Right lobe of liver (tissue), 6 donors: ENCODE measurements around the gene ARSG. TPM values are rescaled to one million over a fixed set of nuclear protein-coding genes. Genes with fewer than 3 reads are reported as not detected.
A peak's percentile ranks its signal among the peaks of the same experiment; 100 is the strongest.
"Not testable (repeated sequence)": the region's sequence is repeated elsewhere in the genome, so short reads cannot be mapped to it uniquely, and the experiment has no call there.

Experiments used
- ATAC-seq, 4 donors: fragments of 200-7000 bp; cut with Tn5 transposase; one replicate each; pipeline ENCODE4 v1.9.1; 2020; ENCODE audit warnings: mild to moderate bottlenecking in 4 of 4, moderate library complexity in 4 of 4
- DNase-seq, 3 donors: peaks; one replicate each; pipeline ENCODE4 v3.0.0-alpha.2; 2020
- H3K27ac ChIP-seq, 3 donors: fragments of 200-600 bp; one replicate each; pipeline ENCODE4 v1.8.0; 2022
- H3K27me3 ChIP-seq, 2 donors: fragments of 200-600 bp; one replicate each; pipeline ENCODE4 v1.8.0; 2022
- H3K36me3 ChIP-seq, 4 donors: fragments of 200-600 bp; sonication (generic) in 1 of 4; one replicate each; pipeline versions ENCODE4 v1.5.1 to v1.8.0; 2017 to 2022; ENCODE audit warnings: control low read depth in 1 of 4
- H3K4me1 ChIP-seq, 4 donors: fragments of 200-600 bp; sonication (generic) in 1 of 4; one replicate each; pipeline versions ENCODE4 v1.5.1 to v1.8.0; 2017 to 2022; ENCODE audit warnings: control low read depth in 1 of 4
- H3K4me3 ChIP-seq, 3 donors: fragments of 200-600 bp; one replicate each; pipeline ENCODE4 v1.8.0; 2022
- H3K9me3 ChIP-seq, 4 donors: fragments of 200-600 bp; sonication (generic) in 1 of 4; one replicate each; pipeline versions ENCODE4 v1.5.1 to v1.8.0; 2017 to 2022; ENCODE audit warnings: control low read depth in 1 of 4
- CTCF ChIP-seq, 4 donors: fragments of 200-600 bp in 3 of 4; fragments of 450-650 bp in 1 of 4; IDR thresholded peaks; one replicate each; pipeline versions ENCODE4 v1.5.1 to v1.8.0; 2016 to 2022; ENCODE audit warnings: antibody characterized with exemption in 4 of 4, mild to moderate bottlenecking in 2 of 4
- POLR2A ChIP-seq: fragments of 450-650 bp; IDR thresholded peaks from one replicate; pipeline ENCODE4 v1.6.1; 2017; ENCODE audit warnings: antibody characterized with exemption, mild to moderate bottlenecking
- WGBS: methylation state at CpG from one replicate; pipeline ENCODE4 v1.1.6; 2018; ENCODE audit warnings: low coverage, low lambda C conversion rate; ENCODE audit not compliant: insufficient coverage; ENCODE audit errors: missing lambda C conversion rate; 5-methylcytosine and 5-hydroxymethylcytosine counted together
- intact Hi-C, 2 donors: fragments of 100-400 bp; cut with DNase I; formaldehyde crosslinking; loops; one replicate each; pipeline versions ENCODE4 v1.11.2 to v1.14.1; 2022
- total RNA-seq, 6 experiments: library from RNA; depleted of rRNA in 2 of 6; stranded (reverse); fragments of >200 nt in 2 of 6; fragmentation: NEBNext Ultra II Directional in 3 of 6; extraction: Animal tissue kit (Norgen Biotek cat#: 25700) in 3 of 6; gene quantifications; one replicate each; pipeline versions ENCODE4 v1.1.0 to v1.2.4, GENCODE V29; 2016 to 2023
- donor health status: DM: no; HTN: yes; CAD: no.
- donor health status: DM: no; HTN: no; CAD: no.
- donor health status: DM: no; HTN: no; CAD: no.
- donor health status: DM: no; HTN: yes; CAD: no.
- donor health status: DM: no; HTN: yes; CAD: no.

Gene ARSG
- total RNA-seq, 6 experiments from 2014 or later: 1.2 to 3.3 (median 2.5) TPM

DNA sequence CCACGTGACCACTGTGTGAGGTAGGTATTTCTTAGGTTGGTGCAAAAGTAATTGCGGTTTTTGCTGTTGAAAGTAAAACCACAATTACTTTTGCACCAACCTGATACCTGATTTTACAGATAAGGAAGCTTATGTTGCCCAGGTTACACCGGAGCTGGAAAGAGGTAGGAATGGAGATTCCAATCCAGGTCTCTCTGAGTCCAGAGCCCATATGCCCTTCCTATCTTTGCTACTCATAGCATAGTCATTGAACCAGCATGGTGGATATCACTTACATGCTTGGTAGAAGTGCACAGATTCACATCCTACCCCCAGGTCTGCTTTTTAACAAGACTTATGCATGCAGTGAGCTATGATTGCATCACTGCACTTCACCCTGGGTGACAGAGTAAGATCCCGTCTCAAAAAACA, 61.8 kb downstream of the ARSG start:
- intact Hi-C loops: no loop called here
- TF ChIP-seq CTCF (IDR thresholded peaks at IDR 0.05): no peak
- no peak for TF ChIP-seq POLR2A
- DNase-seq (no peak), ATAC-seq (no peak)
- no peaks in the 10 kb centered on the region for H3K9me3 ChIP-seq
- peaks cover 0 to 5% (median 0%) of the 10 kb centered on the region in 4 donors for H3K4me1 ChIP-seq
- H3K27ac ChIP-seq: no peak overlapping the region
- H3K36me3 ChIP-seq: no peaks in the 10 kb centered on the region
- H3K4me3 ChIP-seq: no peak overlapping the region
- WGBS: 83% methylated on average over 4 of the region's 4 CpGs
- no peaks in the 10 kb centered on the region for H3K27me3 ChIP-seq

- H3K4me1 ChIP-seq, H3K4me3 ChIP-seq, H3K27ac ChIP-seq, H3K9me3 ChIP-seq, ATAC-seq, intact Hi-C loops, DNase-seq, H3K36me3 ChIP-seq, H3K27me3 ChIP-seq: not testable (repeated sequence)
- 83% methylated on average over 2 of the region's 2 CpGs for WGBS
Measured at GRCh38 chr17:68354311-68354710, 63.0 kb downstream of the ARSG start.

GRCh38 chr17:68355108-68355507, 63.8 kb downstream of the ARSG start:
- H3K27ac ChIP-seq, H3K4me3 ChIP-seq, H3K9me3 ChIP-seq, intact Hi-C loops, ATAC-seq, H3K36me3 ChIP-seq, DNase-seq, H3K27me3 ChIP-seq, H3K4me1 ChIP-seq: not testable (repeated sequence)
- 60% methylated on average over 2 of the region's 5 CpGs for WGBS

DNA sequence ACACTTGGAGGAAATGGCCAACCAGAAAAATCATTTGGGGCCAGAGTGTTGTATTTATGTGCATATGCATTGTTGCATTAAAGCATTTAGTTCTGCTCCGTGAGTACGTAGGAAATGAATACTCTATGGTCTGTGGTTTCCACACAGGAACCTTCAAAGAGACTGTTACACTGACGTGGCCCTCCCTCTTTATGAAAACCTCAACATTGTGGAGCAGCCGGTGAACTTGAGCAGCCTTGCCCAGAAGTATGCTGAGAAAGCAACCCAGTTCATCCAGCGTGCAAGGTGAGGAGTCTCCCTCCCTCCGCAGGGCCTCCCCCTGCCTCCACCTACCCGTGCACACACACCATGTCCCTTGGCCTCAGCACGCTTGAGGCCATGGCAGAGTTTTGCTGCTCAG, 65.2 kb downstream of the ARSG start:
- H3K9me3 ChIP-seq: no peaks in the 10 kb centered on the region
- no peak overlapping the region for H3K27ac ChIP-seq
- DNase-seq (no peak), ATAC-seq (peak; percentile 34 to 60 (median 58))
- no peak overlapping the region for H3K4me3 ChIP-seq
- intact Hi-C loops: no loop called here
- H3K27me3 ChIP-seq: no peaks in the 10 kb centered on the region
- H3K36me3 ChIP-seq: no peaks in the 10 kb centered on the region
- 64% methylated on average over 4 of the region's 8 CpGs for WGBS
- TF ChIP-seq POLR2A (no peak), CTCF (IDR thresholded peaks at IDR 0.05) (no peak)
- no peaks in the 10 kb centered on the region for H3K4me1 ChIP-seq

DNA sequence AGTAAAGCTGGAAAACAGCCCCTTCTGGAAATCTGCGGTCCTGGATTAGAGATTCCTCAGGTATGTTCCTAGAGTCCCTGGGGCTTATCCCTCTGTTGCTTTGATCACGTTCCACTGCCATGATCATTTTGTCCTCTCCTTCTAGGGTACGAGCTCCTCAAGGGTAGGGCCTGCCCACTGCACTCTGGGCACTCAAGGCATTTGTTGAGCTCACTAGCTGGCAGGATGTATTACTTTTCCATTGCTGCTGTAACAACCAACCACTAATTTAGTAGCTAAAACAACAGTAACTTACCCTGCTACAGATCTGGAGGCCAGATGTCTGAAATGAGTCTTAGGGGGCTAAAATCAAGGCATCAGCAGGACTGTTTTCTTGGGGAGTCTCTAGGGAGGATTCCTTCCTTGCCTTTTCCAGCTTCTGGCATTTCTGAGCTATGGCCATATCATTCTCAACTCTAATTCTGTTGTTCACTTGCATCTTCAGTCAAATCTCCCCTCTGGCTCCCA, 65.7 kb downstream of the ARSG start:
- Histone ChIP-seq H3K27ac (no peak overlapping the region), H3K4me3 (no peak overlapping the region), H3K9me3 (no peaks in the 10 kb centered on the region), H3K36me3 (no peaks in the 10 kb centered on the region), H3K27me3 (no peaks in the 10 kb centered on the region), H3K4me1 (no peaks in the 10 kb centered on the region)
- 100% methylated on average over 2 of the region's 3 CpGs for WGBS
- intact Hi-C loops: no loop called here
- DNase-seq (no peak), ATAC-seq (no peak)
- TF ChIP-seq POLR2A (no peak), CTCF (IDR thresholded peaks at IDR 0.05) (no peak)

- TF ChIP-seq CTCF (IDR thresholded peaks at IDR 0.05): no peak
- TF ChIP-seq POLR2A: no peak
Measured at GRCh38 chr17:68357886-68358285, 66.6 kb downstream of the ARSG start.

More at GRCh38 chr17:68357886-68358285, 66.6 kb downstream of the ARSG start:
- H3K4me1 ChIP-seq: no peaks in the 10 kb centered on the region
- H3K27ac ChIP-seq: no peak overlapping the region
- no peak for ATAC-seq
- no peak for DNase-seq
- no peaks in the 10 kb centered on the region for H3K27me3 ChIP-seq
- no peaks in the 10 kb centered on the region for H3K36me3 ChIP-seq
- intact Hi-C loops: no loop called here
- no peaks in the 10 kb centered on the region for H3K9me3 ChIP-seq
- WGBS: 95% methylated on average over 3 of the region's 4 CpGs
- H3K4me3 ChIP-seq: no peak overlapping the region
